GM06990 (cell line): ENCODE results near the gene CXorf66.

ENCODE experiments used
- DNase-seq: peaks from one replicate; pipeline ENCODE4 v3.0.0-alpha.2; 2011; ENCODE audit not compliant: insufficient read length; ENCODE audit errors: extremely low read depth
- H3K27me3 ChIP-seq: replicated peaks from 2 replicates; pipeline ENCODE4 v1.6.0; 2011; ENCODE audit warnings: low read length; ENCODE audit not compliant: control insufficient read depth, insufficient read depth
- H3K36me3 ChIP-seq: 2 replicates; pipeline ENCODE4 v1.5.1; 2011; ENCODE audit warnings: low read length; ENCODE audit not compliant: control insufficient read depth, insufficient read depth
- H3K4me3 ChIP-seq: replicated peaks from 2 replicates; pipeline ENCODE4 v1.5.1; 2011; ENCODE audit warnings: low read depth, mild to moderate bottlenecking, control low read depth, low read length
- TF ChIP-seq, protein P1 (sequence below): IDR thresholded peaks from 2 replicates; pipeline ENCODE4 v1.5.1; 2011; ENCODE audit warnings: low read length, control low read depth, mild to moderate bottlenecking, inconsistent platforms; ENCODE audit not compliant: insufficient read depth, poor library complexity, severe bottlenecking

CXorf66 gene

DNA sequence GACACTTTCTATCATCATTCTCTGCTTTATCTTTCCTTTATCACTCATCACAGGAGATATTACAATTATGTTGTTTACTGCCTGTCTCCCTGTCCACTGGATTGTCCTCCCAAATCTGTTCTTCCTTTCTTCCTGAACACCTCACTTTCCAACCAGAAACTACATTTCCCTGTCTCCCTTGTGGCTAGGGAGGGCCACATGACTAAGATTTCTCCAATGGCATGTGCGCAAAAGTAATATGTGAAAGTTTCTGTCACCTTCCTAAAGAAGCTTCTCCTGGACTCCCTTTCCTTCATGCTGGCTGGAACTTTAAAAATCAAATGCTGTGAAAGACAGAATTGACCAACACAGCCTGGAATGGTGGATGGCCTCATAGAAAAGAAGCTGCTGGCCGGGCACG lies 58.2 kb downstream of the CXorf66 start:
- no peak overlapping the region for H3K4me3 ChIP-seq
- no peaks in the 10 kb centered on the region for H3K36me3 ChIP-seq
- TF ChIP-seq, protein P1, sequence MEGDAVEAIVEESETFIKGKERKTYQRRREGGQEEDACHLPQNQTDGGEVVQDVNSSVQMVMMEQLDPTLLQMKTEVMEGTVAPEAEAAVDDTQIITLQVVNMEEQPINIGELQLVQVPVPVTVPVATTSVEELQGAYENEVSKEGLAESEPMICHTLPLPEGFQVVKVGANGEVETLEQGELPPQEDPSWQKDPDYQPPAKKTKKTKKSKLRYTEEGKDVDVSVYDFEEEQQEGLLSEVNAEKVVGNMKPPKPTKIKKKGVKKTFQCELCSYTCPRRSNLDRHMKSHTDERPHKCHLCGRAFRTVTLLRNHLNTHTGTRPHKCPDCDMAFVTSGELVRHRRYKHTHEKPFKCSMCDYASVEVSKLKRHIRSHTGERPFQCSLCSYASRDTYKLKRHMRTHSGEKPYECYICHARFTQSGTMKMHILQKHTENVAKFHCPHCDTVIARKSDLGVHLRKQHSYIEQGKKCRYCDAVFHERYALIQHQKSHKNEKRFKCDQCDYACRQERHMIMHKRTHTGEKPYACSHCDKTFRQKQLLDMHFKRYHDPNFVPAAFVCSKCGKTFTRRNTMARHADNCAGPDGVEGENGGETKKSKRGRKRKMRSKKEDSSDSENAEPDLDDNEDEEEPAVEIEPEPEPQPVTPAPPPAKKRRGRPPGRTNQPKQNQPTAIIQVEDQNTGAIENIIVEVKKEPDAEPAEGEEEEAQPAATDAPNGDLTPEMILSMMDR, result no peak
- DNase-seq, result no peak
- no peaks in the 10 kb centered on the region for H3K27me3 ChIP-seq

DNA sequence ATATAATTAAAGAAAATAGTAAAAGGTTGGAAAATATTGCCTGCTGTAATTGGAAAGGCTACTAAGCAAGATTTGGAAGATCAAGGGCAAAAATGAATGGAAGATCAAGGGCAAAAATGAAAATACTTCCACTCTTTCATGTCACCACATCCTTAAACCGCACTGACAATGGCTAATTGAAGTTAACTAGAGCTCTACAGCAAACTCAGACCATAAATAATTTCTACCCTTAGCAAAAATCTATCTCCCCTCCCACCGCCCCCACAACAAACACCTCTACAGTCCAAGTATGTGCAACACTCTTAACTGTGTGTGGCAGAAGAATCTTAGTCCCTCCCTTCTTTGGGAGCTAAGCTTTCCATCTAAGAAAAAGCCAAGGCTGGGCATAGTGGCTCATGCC lies 59.6 kb downstream of the CXorf66 start:
- Histone ChIP-seq H3K27me3 (no peaks in the 10 kb centered on the region), H3K4me3 (no peak overlapping the region), H3K36me3 (no peaks in the 10 kb centered on the region)
- DNase-seq, result no peak
- TF ChIP-seq, protein P1, result no peak
